ENCODE measurements around the gene LAMA1.

LAMA1 gene

GRCh38 chr18:7104649-7105048 lies 12.9 kb downstream of the LAMA1 start:
- DNase-seq, result no peak

- no peak for DNase-seq
Measured at GRCh38 chr18:7102131-7102530, 15.5 kb downstream of the LAMA1 start.

GRCh38 chr18:7096838-7097237 lies 20.8 kb downstream of the LAMA1 start:
- no peak for DNase-seq

- DNase-seq, result no peak
Measured at GRCh38 chr18:7094427-7094826, 23.2 kb downstream of the LAMA1 start.

GRCh38 chr18:7090771-7091170 lies 26.8 kb downstream of the LAMA1 start:
- DNase-seq, result no peak

GRCh38 chr18:7089369-7089768 lies 28.2 kb downstream of the LAMA1 start:
- DNase-seq, result no peak

- no peak for DNase-seq
Measured at GRCh38 chr18:7084080-7085065, 33.2 kb downstream of the LAMA1 start.

- DNase-seq, result no peak
Measured at GRCh38 chr18:7082671-7083070, 34.9 kb downstream of the LAMA1 start.

GRCh38 chr18:7079231-7079630 lies 38.4 kb downstream of the LAMA1 start:
- DNase-seq, result no peak

- DNase-seq, result no peak
Measured at GRCh38 chr18:7072593-7072992, 45.0 kb downstream of the LAMA1 start.

- DNase-seq, result no peak
Measured at GRCh38 chr18:7071600-7071999, 46.0 kb downstream of the LAMA1 start.

- no peak for DNase-seq
Measured at GRCh38 chr18:7070466-7070865, 47.1 kb downstream of the LAMA1 start.

- no peak for DNase-seq
Measured at GRCh38 chr18:7068871-7069590, 48.6 kb downstream of the LAMA1 start.

- no peak for DNase-seq
Measured at GRCh38 chr18:7066965-7067555, 50.5 kb downstream of the LAMA1 start.

GRCh38 chr18:7065736-7066135 lies 51.9 kb downstream of the LAMA1 start:
- DNase-seq, result no peak

- DNase-seq, result no peak
Measured at GRCh38 chr18:7064346-7064745, 53.3 kb downstream of the LAMA1 start.

GRCh38 chr18:7062811-7063210 lies 54.8 kb downstream of the LAMA1 start:
- DNase-seq, result no peak

GRCh38 chr18:7062236-7062635 lies 55.4 kb downstream of the LAMA1 start:
- DNase-seq, result no peak

GRCh38 chr18:7059276-7059675 lies 58.3 kb downstream of the LAMA1 start:
- DNase-seq, result no peak

GRCh38 chr18:7056026-7056425 lies 61.6 kb downstream of the LAMA1 start:
- DNase-seq, result no peak

- DNase-seq, result no peak
Measured at GRCh38 chr18:7049951-7050350, 67.6 kb downstream of the LAMA1 start.

- no peak for DNase-seq
Measured at GRCh38 chr18:7048081-7048480, 69.5 kb downstream of the LAMA1 start.

GRCh38 chr18:7047336-7047735 lies 70.3 kb downstream of the LAMA1 start:
- no peak for DNase-seq

Measured in activated CD8-positive, alpha-beta memory T cell treated with anti-CD3 and anti-CD28 coated beads, Interleukin-2, amount 50 U/mL, for 48 hours (primary cell).